Fibroblast of skin of back (primary cell): ENCODE data around the gene GRK6. TPM values are rescaled to one million over a fixed set of nuclear protein-coding genes. Genes with fewer than 3 reads are reported as not detected.

Source experiments
- DNase-seq: peaks from one replicate; pipeline ENCODE4 v3.0.0-alpha.2; 2013
- polyA plus RNA-seq, 2 experiments: library from polyadenylated mRNA; unstranded; fragments of 120-200 nt; gene quantifications; one replicate each; pipeline ENCODE4 v1.2.1, GENCODE V29; 2013; ENCODE audit not compliant: insufficient read length in 2 of 2

Gene GRK6
- 64.0 TPM for polyA plus RNA-seq (2013, experiment 1 of 2; ENCODE audit: insufficient read length)
- 37.9 TPM for polyA plus RNA-seq (2013, experiment 2 of 2; ENCODE audit: insufficient read length)

- peak; percentile 40 for DNase-seq
Measured at GRCh38 chr5:177426566-177427210, at the start of gene GRK6. GRK6 (plus strand) TSS chr5:177426676; CDS start chr5:177426846, 170 bp downstream.

- DNase-seq = no peak
Measured at GRCh38 chr5:177377851-177378776, 48.4 kb upstream of the GRK6 start.

- peak; percentile 85 for DNase-seq
Measured at GRCh38 chr5:177378884-177379883, 47.3 kb upstream of the GRK6 start.

GRCh38 chr5:177380805-177381126, 45.7 kb upstream of the GRK6 start:
- no peak for DNase-seq

GRCh38 chr5:177382423-177383029, 44.0 kb upstream of the GRK6 start:
- DNase-seq = no peak

- DNase-seq = no peak
Measured at GRCh38 chr5:177383181-177383580, 43.3 kb upstream of the GRK6 start.

- no peak for DNase-seq
Measured at GRCh38 chr5:177384134-177384533, 42.3 kb upstream of the GRK6 start, which contains the start of gene SLC34A1. SLC34A1 (plus strand) TSS chr5:177384434; CDS start chr5:177385742, 1,308 bp downstream.

- DNase-seq = no peak
Measured at GRCh38 chr5:177385720-177386119, 40.8 kb upstream of the GRK6 start.

GRCh38 chr5:177386542-177386941, 39.9 kb upstream of the GRK6 start:
- no peak for DNase-seq

GRCh38 chr5:177387405-177387804, 39.1 kb upstream of the GRK6 start:
- no peak for DNase-seq

GRCh38 chr5:177388521-177389052, 37.9 kb upstream of the GRK6 start:
- no peak for DNase-seq

GRCh38 chr5:177389241-177390169, 37.0 kb upstream of the GRK6 start:
- DNase-seq = peak; percentile 84

GRCh38 chr5:177390363-177391300, 35.8 kb upstream of the GRK6 start:
- DNase-seq = peak; percentile 80

GRCh38 chr5:177392765-177393164, 33.7 kb upstream of the GRK6 start:
- DNase-seq = no peak

GRCh38 chr5:177393206-177393765, 33.2 kb upstream of the GRK6 start:
- DNase-seq = no peak

GRCh38 chr5:177393990-177394389, 32.5 kb upstream of the GRK6 start:
- DNase-seq = no peak

GRCh38 chr5:177396078-177396477, 30.4 kb upstream of the GRK6 start:
- DNase-seq = no peak

- DNase-seq = no peak
Measured at GRCh38 chr5:177396807-177397206, 29.7 kb upstream of the GRK6 start.

GRCh38 chr5:177397875-177398390, 28.5 kb upstream of the GRK6 start:
- DNase-seq = no peak
